Astrocyte (in vitro differentiated cells and primary cell): ENCODE data around the gene WNT1.

Source experiments
- EZH2 ChIP-seq: IDR thresholded peaks from 2 replicates; pipeline ENCODE4 v1.6.1; 2012; ENCODE audit warnings: mild to moderate bottlenecking, low read length, inconsistent platforms; ENCODE audit not compliant: insufficient read depth
- TF ChIP-seq, protein P1 (sequence below): IDR thresholded peaks from 2 replicates; pipeline ENCODE4 v1.5.1; 2011; ENCODE audit warnings: low read depth, mild to moderate bottlenecking, inconsistent platforms, low read length, moderate library complexity; ENCODE audit not compliant: insufficient read depth

DNA sequence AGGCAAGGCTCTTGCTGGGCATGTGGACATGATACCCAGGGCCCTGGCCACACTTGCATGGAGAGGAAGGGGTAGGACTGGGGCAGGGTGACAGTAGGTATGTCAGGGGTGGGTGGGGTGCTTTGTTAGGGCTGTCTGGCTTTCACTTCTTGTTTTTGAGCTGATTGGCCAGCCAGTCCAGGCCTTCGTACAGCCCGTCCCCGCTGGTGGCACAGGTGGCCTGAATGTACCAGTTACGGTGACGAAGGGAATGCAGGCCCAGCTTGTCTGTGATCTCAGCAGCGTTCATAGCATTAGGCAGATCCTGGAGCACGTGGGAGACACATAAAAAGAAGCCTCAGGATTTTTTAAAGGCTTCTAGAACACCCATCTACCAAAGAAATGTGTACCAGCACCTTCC is 39.3 kb upstream of the WNT1 start:
- TF ChIP-seq, protein P1, sequence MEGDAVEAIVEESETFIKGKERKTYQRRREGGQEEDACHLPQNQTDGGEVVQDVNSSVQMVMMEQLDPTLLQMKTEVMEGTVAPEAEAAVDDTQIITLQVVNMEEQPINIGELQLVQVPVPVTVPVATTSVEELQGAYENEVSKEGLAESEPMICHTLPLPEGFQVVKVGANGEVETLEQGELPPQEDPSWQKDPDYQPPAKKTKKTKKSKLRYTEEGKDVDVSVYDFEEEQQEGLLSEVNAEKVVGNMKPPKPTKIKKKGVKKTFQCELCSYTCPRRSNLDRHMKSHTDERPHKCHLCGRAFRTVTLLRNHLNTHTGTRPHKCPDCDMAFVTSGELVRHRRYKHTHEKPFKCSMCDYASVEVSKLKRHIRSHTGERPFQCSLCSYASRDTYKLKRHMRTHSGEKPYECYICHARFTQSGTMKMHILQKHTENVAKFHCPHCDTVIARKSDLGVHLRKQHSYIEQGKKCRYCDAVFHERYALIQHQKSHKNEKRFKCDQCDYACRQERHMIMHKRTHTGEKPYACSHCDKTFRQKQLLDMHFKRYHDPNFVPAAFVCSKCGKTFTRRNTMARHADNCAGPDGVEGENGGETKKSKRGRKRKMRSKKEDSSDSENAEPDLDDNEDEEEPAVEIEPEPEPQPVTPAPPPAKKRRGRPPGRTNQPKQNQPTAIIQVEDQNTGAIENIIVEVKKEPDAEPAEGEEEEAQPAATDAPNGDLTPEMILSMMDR = no peak
- TF ChIP-seq EZH2 = no peak
